GM21717 (cell line): ENCODE data around the gene RPL18.
"Not testable (repeated sequence)": the region's sequence is repeated elsewhere in the genome, so short reads cannot be mapped to it uniquely, and the experiment has no call there.

Experiments
- ATAC-seq: cut with Tn5 transposase; IDR thresholded peaks from one replicate; pipeline ENCODE4 v1.9.1; 2021; ENCODE audit warnings: mild to moderate bottlenecking, moderate library complexity; ENCODE audit not compliant: unreplicated experiment

The RPL18 gene

DNA sequence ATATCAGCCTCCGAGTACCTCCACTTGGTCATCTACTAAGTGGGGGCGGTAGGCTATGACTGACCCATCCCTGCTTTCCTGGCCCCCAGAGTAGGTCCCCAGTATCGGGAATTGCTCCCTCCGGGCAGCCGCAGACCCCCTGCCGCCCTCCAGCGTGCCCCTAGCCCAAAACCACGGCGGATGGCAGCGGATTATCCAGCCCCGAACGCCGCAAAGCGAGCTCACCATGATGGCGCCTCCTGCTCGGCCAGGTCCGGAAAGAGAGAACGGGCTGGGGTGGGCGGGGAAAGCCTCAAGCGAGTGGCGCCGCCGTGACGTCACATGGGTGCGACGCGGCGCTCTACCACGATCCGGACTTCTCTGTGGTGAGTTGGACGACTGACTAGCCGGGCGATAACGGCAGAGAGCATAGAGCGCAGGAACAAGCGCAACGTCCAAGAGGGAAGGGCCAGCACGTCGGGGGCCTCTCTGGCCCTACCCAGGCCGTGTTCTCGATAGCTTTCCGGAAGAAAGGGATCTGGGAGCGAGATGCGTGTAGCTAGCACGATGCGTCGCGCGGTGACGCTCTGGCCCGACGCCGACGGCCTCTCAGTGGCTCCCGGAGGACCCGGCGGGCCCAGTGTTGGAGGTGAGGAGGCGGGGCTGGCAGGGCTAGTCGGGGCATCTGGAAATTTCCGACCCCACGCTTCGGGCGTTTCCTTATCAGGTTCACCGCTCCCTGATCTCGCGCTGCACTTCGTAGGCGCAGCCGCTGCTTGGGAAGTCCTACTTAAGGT lies at the start of gene RPL18, which contains the start of gene SPHK2:
RPL18 (minus strand) TSS at position 263 of the 776 bp plus-strand sequence; CDS start at position 228, 35 bp downstream.
SPHK2 (plus strand) TSS at position 591 of the 776 bp plus-strand sequence. CDS start 1,009 bp downstream, outside the sequence.
- ATAC-seq: peak; percentile 65

DNA sequence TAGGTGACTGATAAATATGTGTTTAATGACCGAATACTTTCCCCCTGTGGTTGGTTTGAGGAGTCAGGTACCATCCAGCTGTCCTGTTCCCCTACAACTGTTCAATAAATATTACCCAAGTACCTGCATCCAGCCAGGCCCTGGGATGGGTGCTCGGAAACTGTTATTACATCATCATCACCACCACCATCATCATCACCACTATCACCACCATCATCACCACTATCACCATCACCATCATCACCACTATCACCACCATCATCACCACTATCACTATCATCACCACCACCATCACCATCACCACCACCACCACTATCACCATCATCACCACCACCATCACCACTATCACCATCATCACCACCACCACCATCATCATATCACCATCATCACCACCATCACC lies 49.8 kb upstream of the RPL18 start:
- no peak for ATAC-seq

DNA sequence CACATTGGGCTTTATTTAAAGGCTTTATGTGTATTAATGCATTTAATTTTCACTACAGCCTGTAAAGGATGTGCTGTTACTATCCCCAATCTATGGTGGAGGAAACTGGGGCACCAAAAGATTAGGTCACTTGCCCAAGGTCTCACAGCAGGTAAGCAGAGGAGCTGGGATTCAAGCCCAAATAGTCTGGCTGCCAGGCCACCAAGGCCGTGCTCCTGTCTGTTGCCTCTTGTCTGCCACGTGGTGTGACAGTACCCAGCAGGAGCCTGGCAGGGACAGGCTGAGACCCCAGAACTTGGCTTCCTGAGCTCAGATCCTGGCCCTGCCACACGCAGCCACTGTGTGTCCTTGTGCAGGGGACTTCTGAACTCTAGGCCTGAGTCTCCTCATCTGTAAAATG lies 49.4 kb upstream of the RPL18 start:
- ATAC-seq: no peak

DNA sequence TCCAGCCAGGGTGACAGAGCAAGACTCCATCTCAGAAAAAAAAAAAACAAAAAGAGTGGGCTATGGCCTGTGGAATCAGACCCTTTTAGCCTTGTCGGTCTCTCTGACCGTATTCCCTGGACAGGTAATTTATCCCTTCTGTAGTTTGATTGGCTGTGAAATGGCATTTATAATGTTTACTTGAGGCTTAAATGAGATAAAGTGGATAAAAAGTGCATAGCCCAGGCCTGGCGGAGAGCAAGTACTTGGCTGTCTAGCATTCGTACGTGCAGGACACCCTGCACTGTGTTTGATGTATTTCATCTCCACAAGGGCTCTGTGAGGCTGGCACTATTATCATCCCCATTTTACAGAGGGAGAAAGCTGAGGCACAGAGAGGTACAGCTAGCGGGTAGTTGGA lies 46.8 kb upstream of the RPL18 start:
- no peak for ATAC-seq

DNA sequence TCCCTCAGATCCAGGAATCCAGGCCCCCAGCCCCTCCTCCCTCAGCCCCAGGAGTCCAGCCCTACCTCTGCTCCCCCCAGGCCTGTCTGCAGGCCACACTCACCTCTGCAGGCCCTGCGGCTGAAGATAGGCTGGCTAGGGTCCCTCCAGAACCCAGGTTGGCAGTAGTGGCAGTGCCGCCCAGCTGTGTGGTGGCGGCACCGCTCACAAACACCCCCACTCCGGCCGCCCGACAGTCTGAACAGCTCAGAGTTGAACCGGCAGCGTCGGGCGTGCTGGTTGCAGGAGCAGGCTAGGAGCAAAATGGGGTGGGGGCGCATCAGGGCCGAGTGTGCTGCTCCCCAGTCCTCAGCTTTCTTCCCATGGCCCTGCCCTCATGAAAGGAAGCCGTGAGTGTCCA lies 45.5 kb upstream of the RPL18 start:
- ATAC-seq: no peak

DNA sequence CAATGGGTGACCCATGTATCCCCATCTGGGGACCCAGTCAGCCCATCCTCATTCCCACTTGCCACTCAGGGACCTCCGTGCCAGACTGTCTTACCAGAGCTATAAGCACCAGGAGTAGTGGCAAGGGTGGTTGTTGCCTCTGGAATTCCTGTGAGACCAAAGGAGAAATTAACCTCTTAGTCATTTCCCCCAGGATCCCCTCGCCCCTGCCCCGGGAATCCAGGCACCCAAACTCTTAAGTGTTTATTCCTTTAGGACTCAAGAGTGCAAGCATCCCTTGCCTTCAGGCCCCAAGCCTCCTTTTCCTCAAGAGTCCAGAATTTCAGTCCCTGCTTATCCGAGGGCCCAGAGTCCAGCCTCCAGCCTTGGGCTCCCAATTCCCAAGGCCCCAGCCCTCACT lies 44.7 kb upstream of the RPL18 start:
- ATAC-seq: no peak

DNA sequence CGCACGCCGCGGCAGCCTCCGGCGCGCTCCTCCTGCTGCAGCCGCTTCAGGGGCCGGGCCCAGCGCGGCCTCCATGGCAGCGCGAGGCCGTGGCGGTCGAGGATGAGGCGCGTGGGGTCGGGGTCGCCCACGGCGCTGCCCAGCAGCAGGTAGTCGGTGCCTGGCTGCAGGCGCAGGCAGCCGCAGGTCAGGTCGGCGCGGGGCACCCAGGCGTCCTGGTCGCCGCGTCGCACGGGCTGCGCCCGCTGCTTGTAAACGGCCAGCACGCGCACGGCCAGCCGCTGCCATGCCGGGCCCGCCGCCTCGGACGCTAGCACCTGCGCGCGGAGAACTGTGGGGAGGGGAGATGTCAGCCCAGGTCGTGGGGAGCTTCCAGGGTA lies 42.7 kb upstream of the RPL18 start:
- no peak for ATAC-seq

DNA sequence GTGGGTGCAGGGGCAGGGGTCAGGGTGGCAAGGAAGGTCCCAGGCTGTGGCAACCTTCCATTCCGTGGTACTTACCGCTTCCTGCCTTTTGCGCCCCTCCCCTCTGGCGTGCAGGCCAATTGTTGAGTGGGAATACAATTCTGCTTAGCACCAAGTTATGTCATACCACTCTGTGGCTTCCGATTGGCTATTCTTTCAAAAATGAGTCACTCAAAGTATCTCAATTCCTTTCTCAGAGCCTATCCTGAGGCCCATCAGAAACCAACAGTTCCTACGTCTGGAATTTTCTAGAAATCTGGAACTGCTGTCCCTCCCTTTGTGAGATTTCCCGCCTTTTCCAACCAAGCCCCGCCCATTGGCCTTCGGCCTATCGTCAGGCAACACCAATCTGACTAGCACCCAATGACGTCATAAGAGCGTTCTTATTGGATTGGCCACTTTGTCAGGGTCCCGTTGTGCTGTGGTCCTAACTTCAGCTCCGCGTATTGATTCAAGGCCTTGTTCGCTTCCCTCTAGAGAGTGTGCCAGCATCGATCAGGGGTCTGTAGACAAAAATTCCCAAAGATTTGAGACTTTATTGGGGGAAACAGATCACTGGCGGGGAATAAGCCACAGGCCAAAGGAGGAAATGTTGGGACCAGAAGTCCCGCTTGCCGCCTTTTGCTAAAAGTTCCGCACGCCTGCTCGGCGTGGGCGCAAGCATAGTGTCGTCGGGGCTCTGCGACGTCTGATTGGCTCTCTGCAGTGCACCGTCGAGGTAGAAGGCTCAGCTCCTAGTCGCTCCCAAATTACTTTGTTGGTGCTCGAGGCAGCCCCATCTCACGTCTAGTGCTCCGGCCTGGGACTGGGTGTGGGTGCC lies 42.1 kb upstream of the RPL18 start:
- peak; percentile 81 for ATAC-seq

DNA sequence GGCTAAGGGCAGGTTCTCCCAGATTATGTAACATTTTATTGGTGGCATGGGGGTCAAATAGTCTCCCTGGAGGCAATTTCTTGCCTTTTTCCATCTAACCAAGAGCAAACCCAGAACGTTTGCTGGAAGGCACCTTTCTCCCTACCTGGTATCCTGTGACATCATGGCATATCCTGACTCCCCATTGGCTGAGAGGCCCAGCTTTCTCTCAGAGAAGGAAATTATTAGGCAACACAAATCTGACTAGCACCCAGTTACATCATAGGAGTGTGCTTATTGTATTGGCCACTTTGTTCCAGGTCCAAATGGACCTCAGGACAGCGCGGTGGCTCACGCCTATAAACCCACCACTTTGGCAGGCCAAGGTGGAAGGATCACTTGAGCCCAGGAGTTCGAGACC lies 40.8 kb upstream of the RPL18 start:
- no peak for ATAC-seq

DNA sequence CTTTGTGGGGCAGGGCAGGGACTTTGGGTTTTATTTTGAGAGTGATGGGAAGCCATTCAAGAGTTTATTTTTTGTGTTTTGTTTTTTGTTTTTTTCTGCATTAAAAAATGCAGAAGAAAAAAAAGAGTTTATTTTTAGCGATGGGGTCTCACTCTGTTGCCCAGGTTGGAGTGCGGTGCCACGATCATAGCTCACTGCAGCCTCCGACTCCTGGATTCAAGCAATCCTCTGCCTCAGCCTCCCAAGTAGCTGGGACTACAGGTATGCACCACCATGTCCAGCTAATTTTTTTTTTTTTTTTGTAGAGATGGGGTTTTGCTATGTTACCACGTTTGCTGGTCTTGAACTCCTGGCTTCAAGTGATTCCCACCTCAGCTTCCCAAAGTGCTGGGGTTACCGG lies 39.5 kb upstream of the RPL18 start:
- ATAC-seq: no peak

DNA sequence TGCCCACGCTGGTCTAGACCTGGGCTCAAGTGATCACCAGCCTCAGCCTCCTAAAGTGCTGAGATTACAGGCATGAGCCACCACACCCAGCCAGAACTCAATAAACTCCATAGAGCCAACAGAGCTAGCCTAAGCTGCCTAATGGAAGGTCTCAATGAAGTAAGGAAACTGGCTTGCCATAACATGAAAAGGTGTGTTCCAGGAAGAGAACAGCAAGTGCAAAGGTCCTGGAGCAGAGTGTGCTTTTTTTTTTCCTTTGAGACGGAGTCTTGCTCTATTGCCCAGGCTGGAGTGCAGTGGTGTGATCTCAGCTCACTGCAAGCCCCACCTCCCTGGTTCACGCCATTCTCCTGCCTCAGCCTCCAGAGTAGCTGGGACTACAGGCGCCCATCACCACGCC lies 38.9 kb upstream of the RPL18 start:
- not testable (repeated sequence) for ATAC-seq

DNA sequence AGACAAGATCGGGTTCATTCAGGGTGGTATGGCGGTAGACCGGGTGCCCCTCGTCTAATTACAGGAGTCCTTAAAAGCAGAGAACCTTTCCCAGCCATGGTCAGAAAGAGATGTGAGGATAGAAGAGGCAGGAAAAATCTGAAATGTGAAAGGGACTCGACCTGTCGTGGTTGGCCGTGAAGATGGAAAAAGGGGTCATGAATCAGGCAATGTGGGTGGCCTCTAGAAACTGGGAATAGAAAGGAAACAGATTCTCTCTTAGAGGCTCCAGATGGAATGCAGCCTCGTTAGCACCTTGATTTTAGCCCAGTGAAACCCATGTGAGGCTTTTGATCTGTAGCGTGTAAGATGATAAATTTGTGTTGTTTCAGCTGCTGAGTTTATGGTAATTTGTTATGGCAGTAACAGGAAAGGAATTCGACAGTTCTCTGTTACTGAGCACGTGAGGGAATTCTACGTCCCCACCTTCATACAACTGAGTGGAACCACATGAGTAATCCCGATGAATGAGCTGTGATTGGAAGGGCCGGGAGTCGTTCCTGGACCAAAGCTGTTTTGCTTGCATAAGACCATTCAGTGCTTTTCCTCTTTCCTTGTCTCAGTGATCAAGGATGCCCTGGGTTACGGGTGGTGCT lies 38.0 kb upstream of the RPL18 start:
- no peak for ATAC-seq

DNA sequence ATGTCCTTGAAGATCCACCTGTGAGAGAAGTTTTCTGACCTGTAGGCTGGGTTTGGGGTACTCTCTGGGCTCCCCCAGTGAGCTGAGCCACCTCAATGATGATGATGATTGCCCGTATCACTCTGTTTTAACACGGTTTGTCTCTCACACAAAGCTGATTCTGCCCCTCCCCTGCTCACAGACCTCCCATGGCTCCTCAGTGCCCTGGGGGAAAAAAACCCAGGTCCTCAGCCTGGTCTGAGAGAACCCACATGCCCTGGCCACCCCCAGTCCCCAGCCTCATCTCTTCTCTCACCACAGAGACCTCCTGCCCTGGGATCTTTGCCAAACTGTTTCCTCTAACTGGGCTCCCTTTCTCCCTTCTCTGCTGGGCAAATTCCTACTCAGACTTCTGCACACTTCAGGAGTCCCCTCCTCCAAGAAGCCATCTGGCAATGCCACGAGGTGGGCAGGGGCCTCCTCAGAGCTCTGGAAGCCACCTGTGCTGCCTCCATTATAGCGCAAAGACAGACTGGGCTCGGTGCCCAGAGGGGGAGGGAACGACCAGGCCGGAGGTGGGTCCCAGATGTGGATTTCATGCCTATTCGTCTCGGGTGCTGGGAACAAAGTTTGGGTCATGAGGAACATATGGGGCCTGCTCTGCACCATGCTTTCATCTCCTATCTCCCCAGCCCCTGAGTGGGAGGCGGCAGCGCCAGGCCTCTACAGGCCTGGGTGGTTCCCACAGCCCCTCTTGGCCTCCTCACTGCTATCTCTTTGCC lies 35.5 kb upstream of the RPL18 start:
- no peak for ATAC-seq

DNA sequence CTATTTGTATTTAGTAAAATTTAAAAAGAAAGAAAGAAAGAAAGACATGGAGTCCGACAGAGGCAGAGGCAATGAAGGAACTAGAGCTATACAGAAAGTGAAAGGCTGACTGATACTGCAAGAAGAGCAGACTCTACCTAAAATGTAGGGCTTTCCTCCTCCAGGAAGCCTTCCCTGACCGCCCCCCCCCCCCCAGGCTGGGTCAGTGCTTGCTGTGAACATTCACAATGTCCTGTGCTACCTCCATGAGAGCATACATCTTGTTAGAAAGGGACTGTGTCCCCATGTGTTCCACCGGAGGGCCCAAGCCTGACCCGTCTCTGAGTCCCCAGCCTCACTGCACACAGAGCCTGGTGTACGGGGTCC lies 32.7 kb upstream of the RPL18 start:
- no peak for ATAC-seq

DNA sequence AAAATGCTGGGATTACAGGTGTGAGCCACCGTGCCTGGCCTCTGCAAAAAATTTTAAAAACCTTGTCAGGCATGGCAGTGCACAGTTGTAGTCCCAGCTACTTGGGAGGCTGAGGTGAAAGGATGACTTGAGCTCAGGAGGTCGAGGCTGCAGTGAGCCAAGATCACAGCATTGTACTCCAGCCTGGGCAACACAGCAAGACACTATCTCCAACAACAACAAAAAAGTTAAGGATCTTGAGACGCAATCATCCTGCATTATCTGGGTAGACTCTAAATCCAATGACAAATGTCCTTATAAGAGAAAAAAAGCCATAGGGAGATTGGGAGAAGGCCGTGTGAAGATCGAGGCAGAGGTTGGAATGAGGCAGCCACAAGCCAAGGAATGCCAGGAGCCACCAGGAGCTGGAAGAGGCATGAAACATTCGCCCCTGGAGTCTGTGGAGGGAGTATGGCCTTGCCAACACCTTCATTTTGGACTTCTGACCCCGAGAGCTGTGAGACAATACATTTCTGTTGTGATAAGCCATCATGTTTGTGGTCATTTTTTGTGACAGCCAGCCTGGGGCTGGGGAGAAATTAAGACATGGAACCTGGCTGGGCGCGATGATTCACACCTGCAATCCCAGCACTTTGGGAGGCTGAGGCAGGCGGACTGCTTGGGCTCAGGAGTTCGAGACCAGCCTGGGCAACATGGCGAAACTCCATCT lies 32.1 kb upstream of the RPL18 start:
- ATAC-seq: no peak

DNA sequence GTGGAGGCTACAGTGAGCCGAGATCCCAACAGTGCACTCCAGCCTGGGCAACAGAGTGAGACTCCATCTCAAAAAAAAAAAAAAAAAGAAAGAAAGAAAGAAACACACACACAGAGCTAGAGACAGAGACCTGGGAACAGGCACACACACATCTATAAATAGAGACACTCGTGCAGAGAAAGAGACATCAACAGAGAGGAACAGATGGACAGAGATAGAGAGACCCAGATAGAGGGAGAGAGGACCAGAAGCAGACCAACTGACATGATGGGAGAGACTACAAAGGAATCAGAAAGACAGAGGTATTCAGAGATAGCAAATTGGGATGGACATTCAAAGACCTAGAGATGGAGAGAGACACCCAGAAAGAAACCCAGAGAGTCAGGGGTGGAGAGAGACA lies 29.2 kb upstream of the RPL18 start:
- no peak for ATAC-seq

DNA sequence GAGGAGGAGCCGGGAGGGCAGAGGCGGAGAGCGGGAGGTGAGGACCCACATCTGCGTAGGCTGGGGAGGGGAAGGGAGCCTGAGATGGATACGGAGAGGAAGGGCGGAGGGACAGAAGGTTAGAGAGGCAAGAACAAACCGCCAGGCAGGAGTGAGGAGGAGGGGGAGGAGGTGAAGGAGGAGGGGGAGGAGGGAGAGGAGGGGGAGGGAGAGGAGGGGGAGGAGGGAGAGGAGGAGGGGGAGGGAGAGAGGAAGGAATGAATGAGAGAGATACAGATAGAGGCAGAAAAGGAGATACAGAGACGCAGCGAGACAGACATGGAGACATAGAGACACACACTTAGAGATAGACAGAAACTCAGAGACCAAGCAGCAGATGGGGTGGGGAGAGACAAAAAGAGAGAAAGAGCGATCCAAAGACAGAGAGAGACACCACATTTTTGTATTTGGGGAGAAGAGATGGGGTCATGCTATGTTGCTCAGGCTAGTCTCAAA lies 27.8 kb upstream of the RPL18 start:
- no peak for ATAC-seq

DNA sequence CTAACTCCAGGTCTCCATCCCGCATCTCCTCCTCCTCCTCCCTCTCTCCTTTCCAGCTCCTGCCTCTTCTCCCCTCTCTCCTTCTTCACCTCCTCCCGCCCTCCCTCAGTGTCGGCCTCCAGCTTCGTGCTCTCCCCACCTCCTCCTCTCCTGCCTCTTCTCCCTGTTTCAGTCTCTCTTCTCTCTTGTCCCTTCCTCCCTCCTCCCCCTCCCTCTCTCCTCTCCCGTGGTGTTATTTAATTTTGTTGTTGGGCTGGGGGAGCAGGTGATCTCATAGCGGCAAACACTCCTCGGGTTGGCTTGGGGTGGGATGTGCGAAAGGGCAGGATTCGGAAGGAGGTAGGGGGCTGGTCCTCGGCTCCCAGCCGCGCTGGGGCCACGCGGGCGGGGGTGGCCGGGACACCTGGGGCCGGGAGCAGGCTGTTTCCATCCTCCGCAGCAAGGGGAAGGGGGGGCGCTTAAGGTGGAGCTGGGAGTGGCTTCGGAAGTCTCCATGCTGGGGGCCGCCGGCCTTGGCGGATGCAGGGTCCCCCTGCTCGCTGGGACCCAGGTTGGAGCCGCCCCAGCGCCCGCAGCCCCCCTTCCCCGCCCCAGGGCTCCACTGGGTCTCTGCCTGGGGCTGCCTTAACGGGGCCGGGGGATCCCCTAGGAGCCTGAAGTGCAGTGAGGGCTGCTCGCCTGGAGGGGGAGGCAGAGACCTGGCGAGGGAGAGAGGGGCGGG lies 27.2 kb upstream of the RPL18 start, which contains the start of gene CA11:
CA11 (minus strand) TSS at position 187 of the 721 bp plus-strand sequence. CDS start 555 bp downstream, outside the sequence.
- ATAC-seq: peak; percentile 52

DNA sequence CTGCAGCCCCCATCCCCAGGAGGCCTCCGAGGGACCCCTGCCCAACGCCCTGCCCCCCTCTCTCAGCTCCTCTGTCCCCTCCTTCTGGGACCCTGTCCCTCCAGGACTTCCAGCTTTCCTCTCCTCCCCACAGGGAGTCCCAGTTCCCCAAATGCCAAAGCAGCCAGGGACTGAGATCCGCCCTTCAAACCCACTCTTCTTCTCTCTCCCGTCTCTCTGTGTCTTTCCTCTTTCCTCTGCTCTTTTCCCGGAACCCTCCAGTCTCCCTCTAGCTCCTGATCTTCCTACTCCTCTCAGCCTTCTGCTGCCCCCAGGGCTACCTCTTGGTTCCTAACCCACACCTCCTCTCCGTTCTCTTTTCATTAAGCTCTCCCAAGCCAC lies 26.6 kb upstream of the RPL18 start:
- ATAC-seq: no peak
